Natural killer cell treated with Interleukin-12 subunit alpha and Interleukin-12 subunit beta and Interleukin-15 and Interleukin-18, amount 100 ng/mL, for 72 hours (primary cell): Measurements from ENCODE around the gene PLCB2. TPM values are rescaled to one million over a fixed set of nuclear protein-coding genes. Genes with fewer than 3 reads are reported as not detected.

Experiments used
- ATAC-seq, 2 donors: fragments of 150-1000 bp; cut with Tn5 transposase in 1 of 2; sonication (Bioruptor Pico), chemical (Tn5 transposase) in 1 of 2; 2 replicates each; pipeline ENCODE4 v1.10.0; 2021
- DNase-seq: peaks from one replicate; pipeline ENCODE4 v3.0.0; 2022; ENCODE audit warnings: low spot score
- H3K27ac Mint-ChIP-seq, 2 donors: 1 replicate in 1 of 2; 2 replicates in 1 of 2; pipeline ENCODE4 v1.8.0; 2022; ENCODE audit warnings: mixed read lengths in 2 of 2, mild to moderate bottlenecking in 1 of 2, moderate library complexity in 1 of 2
- H3K27me3 Mint-ChIP-seq, 2 donors: 1 replicate in 1 of 2; 2 replicates in 1 of 2; pipeline ENCODE4 v1.8.0; 2022; ENCODE audit warnings: mixed read lengths in 2 of 2
- H3K36me3 Mint-ChIP-seq: one replicate; pipeline ENCODE4 v1.8.0; 2022; ENCODE audit warnings: mixed read lengths
- H3K4me1 Mint-ChIP-seq, 2 donors: 1 replicate in 1 of 2; 2 replicates in 1 of 2; pipeline ENCODE4 v1.8.0; 2022; ENCODE audit warnings: low read depth in 2 of 2, mixed read lengths in 2 of 2, mild to moderate bottlenecking in 1 of 2
- H3K4me3 Mint-ChIP-seq: one replicate; pipeline ENCODE4 v1.8.0; 2022; ENCODE audit warnings: mixed read lengths
- H3K9me3 Mint-ChIP-seq: 2 replicates; pipeline ENCODE4 v1.8.0; 2022; ENCODE audit warnings: mixed read lengths
- total RNA-seq, 2 donors: library from RNA; stranded (reverse); gene quantifications; one replicate each; pipeline ENCODE4 v1.2.3, GENCODE V29; 2022

PLCB2 gene, protein sequence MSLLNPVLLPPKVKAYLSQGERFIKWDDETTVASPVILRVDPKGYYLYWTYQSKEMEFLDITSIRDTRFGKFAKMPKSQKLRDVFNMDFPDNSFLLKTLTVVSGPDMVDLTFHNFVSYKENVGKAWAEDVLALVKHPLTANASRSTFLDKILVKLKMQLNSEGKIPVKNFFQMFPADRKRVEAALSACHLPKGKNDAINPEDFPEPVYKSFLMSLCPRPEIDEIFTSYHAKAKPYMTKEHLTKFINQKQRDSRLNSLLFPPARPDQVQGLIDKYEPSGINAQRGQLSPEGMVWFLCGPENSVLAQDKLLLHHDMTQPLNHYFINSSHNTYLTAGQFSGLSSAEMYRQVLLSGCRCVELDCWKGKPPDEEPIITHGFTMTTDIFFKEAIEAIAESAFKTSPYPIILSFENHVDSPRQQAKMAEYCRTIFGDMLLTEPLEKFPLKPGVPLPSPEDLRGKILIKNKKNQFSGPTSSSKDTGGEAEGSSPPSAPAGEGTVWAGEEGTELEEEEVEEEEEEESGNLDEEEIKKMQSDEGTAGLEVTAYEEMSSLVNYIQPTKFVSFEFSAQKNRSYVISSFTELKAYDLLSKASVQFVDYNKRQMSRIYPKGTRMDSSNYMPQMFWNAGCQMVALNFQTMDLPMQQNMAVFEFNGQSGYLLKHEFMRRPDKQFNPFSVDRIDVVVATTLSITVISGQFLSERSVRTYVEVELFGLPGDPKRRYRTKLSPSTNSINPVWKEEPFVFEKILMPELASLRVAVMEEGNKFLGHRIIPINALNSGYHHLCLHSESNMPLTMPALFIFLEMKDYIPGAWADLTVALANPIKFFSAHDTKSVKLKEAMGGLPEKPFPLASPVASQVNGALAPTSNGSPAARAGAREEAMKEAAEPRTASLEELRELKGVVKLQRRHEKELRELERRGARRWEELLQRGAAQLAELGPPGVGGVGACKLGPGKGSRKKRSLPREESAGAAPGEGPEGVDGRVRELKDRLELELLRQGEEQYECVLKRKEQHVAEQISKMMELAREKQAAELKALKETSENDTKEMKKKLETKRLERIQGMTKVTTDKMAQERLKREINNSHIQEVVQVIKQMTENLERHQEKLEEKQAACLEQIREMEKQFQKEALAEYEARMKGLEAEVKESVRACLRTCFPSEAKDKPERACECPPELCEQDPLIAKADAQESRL
- total RNA-seq = 100 to 1,000 TPM in 1 of 2 donors, 10 to 100 TPM in 1; 90.5 to 109 TPM

DNA sequence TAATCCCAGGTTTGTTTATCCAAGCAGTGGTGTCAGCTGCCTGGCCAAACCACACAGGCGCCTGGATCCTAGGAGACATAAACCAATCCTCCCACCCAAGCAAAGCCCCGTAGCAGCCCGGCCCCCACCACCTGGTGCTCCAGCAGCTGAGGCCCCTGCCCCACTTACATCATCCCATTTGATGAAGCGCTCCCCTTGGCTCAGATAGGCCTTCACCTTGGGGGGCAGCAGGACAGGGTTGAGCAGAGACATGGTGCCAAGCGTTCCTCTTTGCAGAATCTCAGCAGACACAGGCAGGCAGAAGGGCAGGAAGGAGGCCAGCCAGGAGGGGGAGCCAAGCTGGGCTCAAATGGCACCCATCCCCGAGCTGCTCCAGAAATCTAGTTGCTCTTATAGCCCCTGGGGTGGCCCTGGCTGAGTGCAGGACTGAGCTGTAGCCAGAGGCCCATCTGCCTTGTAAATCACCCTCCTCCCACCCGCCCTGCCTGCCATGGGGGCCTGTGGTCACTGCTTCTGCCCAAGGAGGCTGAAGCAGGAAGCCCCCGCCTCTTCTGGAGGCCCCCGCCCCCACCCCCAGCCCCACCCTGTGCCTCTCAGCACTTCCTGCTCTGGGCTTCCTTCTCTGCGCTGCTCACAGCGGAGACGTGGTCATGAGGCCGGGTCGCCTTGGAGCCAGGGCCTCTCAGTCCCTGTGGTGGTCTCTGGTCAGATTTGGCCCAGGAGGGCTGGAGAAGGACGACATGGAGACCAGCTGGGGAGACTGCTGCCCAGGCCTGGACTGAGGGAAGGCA, at the start of gene PLCB2:
PLCB2 (minus strand) TSS at position 515 of the 791 bp plus-strand sequence; CDS start at position 252, 263 bp downstream.
- Mint-ChIP-seq H3K27me3 (no peaks in the 10 kb centered on the region), H3K36me3 (no peaks in the 10 kb centered on the region), H3K4me1 (peaks cover 45 to 47% of the 10 kb centered on the region in 2 donors), H3K4me3 (peak within 1 kb of the TSS; percentile 87), H3K9me3 (no peaks in the 10 kb centered on the region), H3K27ac (peak within 1 kb of the TSS; percentile 92 to 96)
- DNase-seq = peak; percentile 72
- peak; percentile 81 to 85 for ATAC-seq

DNA sequence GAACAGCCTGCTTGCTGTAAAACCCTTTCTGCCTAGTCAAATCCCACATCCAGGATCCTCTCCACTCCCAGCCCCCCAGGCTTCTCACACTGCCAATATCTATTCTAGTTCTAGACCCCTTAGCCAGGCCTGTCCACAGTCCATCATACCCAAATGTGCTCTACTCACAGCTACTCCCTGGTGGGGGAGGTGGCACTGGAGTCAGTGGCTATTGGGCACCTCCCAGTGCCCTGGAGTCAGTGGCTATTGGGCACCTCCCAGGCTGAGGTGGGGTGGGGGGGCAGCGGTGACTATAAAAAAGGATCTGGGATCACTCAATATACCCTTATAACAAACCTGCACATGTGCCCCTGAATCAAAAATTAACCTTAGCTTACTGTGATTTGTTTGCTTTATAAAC, 49.5 kb upstream of the PLCB2 start:
- no peak for ATAC-seq
- Mint-ChIP-seq H3K4me3 (peak overlapping the region; percentile 83), H3K27ac (no peak overlapping the region)

DNA sequence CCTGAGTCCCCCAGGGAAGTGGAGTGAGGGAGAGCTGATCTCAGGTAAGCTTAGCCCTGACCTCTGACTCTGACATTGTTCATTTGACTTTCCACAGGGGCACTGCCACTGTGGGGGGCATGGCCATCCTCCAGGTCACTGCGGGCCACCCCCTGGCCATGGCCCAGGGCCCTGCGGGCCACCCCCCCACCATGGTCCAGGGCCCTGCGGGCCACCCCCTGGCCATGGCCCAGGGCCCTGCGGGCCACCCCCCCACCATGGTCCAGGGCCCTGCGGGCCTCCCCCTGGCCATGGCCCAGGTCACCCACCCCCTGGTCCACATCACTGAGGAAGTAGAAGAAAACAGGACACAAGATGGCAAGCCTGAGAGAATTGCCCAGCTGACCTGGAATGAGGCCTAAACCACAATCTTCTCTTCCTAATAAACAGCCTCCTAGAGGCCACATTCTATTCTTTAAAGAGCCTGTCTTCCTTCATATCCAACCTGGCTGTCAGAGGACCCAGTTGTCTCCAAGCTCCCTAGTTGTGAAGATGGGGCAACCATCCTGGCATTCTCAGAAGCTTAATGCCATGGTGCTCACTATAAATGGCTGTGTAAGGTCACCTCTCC, 48.3 kb upstream of the PLCB2 start:
- Mint-ChIP-seq H3K36me3 (no peaks in the 10 kb centered on the region), H3K9me3 (no peaks in the 10 kb centered on the region), H3K27ac (no peak overlapping the region), H3K27me3 (peaks cover 0 to 11% of the 10 kb centered on the region in 2 donors), H3K4me3 (no peak overlapping the region), H3K4me1 (peaks cover 8 to 14% of the 10 kb centered on the region in 2 donors)
- DNase-seq (no peak), ATAC-seq (no peak)

More for the DNA sequence above, 49.5 kb upstream of the PLCB2 start:
- H3K4me1 Mint-ChIP-seq = peaks cover 8 to 14% of the 10 kb centered on the region in 2 donors
- H3K9me3 Mint-ChIP-seq = no peaks in the 10 kb centered on the region
- H3K36me3 Mint-ChIP-seq = no peaks in the 10 kb centered on the region
- H3K27me3 Mint-ChIP-seq = peaks cover 0 to 11% of the 10 kb centered on the region in 2 donors
- no peak for DNase-seq

DNA sequence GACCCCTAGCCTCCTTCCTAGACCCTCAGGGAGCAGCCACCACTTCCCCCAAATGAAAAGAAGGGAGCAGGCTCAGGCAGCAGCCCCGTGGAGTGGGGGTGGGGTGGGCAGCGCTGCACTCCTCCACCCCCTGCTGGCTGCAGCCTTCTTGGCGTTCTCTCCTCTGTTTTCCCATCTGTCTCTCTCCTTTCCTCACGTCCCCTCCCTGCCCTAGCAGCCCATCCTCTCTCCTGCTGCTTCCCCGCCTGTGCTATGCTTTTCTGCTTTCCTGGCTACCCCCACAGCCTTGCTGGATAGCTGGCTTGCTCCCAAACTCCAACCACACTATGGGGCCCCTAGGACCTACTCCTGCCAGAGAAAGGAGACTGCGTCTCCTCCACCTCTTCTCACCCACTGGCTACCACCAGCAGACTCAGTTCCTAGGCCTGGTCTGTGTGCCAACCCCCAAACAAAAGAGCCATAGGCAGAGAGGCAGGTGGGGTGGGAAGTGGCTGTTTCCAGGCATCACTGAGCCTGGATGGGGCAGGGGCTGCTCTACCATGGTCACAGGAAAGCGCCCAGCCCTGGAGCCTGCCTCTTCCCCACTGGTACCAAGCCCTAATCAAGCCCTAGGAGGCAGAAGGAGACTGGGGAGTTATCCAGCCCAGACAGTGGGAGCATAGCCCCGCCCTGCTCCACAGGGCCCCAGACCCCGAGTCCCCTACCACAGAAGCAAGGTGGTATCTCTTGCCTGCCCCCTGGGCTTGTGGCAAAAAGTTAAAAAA, 46.9 kb upstream of the PLCB2 start:
- H3K9me3 Mint-ChIP-seq = no peaks in the 10 kb centered on the region
- H3K27ac Mint-ChIP-seq = no peak overlapping the region
- DNase-seq (no peak), ATAC-seq (no peak)
- H3K36me3 Mint-ChIP-seq = no peaks in the 10 kb centered on the region
- peaks cover 0 to 11% of the 10 kb centered on the region in 2 donors for H3K27me3 Mint-ChIP-seq
- H3K4me3 Mint-ChIP-seq = no peak overlapping the region
- peaks cover 8 to 14% of the 10 kb centered on the region in 2 donors for H3K4me1 Mint-ChIP-seq

DNA sequence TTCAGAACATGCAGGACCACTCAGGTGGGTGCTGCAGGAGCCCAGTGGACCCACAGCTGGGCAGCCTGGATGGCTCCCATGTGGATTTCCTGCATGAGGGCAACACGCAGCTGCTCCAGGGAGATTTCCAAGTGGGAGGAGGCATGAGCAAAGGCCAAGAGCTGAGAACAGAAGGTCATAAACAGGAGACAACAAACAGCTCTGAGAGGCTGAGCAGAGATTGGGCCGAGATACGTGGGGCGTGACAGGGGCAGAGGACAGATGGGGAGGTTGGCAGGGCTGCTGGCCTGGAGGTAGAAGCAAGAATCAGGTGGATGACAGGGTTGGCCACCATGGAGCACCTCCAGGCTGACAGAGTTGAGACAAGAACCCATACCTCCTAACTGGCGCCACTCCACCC, 46.0 kb upstream of the PLCB2 start:
- no peak for ATAC-seq
- Mint-ChIP-seq H3K9me3 (no peaks in the 10 kb centered on the region), H3K27me3 (peaks cover 0 to 11% of the 10 kb centered on the region in 2 donors), H3K36me3 (no peaks in the 10 kb centered on the region), H3K4me3 (no peak overlapping the region), H3K27ac (no peak overlapping the region), H3K4me1 (peaks cover 2 to 9% of the 10 kb centered on the region in 2 donors)
- no peak for DNase-seq

DNA sequence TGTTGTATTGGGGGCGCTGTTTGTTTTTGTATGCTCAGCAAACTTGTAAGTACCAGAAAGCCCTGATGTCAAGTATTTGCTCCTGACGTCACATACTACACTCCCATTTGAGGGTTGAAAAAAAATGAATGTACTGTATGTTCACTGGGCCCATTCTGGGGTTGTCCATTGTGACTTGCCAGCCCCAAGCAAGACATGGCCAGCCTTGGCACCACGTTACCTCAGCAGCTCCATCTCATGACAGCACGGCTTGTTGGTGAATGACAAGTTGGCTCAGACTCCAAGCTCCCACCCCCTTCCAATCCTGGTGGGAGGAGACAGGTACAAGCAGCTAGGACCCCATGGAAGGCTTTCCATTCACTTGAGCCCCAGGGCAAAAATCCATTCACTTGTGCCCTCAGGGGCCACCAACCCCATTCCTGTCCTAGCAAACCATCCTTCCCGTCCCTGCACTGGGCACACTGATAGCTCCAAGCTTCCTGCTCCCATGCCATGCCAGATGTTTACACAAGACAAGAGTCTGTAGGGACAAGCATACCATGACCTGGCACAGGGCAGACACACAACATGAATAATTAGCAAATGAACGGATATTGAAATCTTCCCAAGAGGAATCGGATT, 44.7 kb upstream of the PLCB2 start:
- DNase-seq (no peak), ATAC-seq (no peak)
- Mint-ChIP-seq H3K27ac (no peak overlapping the region), H3K27me3 (peaks cover 0 to 11% of the 10 kb centered on the region in 2 donors), H3K36me3 (no peaks in the 10 kb centered on the region), H3K9me3 (no peaks in the 10 kb centered on the region), H3K4me1 (peaks cover 0 to 5% of the 10 kb centered on the region in 2 donors), H3K4me3 (no peak overlapping the region)

DNA sequence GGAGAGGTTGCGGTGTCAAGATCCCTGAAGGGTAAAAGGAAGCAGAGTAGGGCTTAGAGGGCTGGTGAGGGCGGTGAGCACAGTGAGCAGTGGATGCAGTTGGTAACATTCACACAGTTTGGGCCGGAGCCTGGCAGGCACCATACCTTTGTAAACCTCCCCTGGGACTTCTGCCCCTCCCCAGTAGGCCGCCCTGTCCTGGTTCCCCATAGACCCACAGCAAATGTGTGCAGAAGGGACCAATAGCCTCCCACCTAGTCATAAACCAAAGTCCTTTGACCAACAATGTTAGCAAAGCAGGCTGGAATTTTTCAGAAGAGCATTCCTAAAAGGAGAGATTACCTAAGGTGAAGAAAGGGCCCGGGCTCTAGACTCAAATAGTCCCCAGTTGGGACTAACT, 41.4 kb upstream of the PLCB2 start:
- ATAC-seq (no peak), DNase-seq (no peak)
- no peaks in the 10 kb centered on the region for H3K27me3 Mint-ChIP-seq
- H3K4me1 Mint-ChIP-seq = no peaks in the 10 kb centered on the region
- H3K27ac Mint-ChIP-seq = no peak overlapping the region
- H3K9me3 Mint-ChIP-seq = no peaks in the 10 kb centered on the region
- no peaks in the 10 kb centered on the region for H3K36me3 Mint-ChIP-seq
- H3K4me3 Mint-ChIP-seq = no peak overlapping the region

DNA sequence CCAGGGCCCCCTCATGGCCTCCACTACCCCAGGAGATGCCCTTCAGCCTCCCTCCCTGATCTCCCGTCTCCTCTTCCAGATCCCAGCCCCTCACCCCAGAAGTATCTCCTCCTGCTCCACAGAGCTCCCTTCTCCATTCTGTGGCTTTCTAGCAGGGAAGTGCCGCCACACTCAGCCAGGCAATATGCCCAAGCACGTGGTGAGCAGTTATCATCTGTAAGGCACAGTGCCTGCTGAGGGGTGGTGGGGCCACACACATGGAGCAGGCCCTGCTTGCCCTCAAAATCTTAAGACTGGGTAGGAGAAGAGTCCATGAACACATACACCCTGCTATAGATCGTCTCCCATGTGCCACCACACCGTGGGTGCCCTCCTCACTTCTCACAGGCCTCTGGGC, 40.7 kb upstream of the PLCB2 start:
- Mint-ChIP-seq H3K4me1 (no peaks in the 10 kb centered on the region), H3K27me3 (no peaks in the 10 kb centered on the region), H3K27ac (no peak overlapping the region), H3K9me3 (no peaks in the 10 kb centered on the region), H3K4me3 (no peak overlapping the region), H3K36me3 (no peaks in the 10 kb centered on the region)
- ATAC-seq (no peak), DNase-seq (no peak)

DNA sequence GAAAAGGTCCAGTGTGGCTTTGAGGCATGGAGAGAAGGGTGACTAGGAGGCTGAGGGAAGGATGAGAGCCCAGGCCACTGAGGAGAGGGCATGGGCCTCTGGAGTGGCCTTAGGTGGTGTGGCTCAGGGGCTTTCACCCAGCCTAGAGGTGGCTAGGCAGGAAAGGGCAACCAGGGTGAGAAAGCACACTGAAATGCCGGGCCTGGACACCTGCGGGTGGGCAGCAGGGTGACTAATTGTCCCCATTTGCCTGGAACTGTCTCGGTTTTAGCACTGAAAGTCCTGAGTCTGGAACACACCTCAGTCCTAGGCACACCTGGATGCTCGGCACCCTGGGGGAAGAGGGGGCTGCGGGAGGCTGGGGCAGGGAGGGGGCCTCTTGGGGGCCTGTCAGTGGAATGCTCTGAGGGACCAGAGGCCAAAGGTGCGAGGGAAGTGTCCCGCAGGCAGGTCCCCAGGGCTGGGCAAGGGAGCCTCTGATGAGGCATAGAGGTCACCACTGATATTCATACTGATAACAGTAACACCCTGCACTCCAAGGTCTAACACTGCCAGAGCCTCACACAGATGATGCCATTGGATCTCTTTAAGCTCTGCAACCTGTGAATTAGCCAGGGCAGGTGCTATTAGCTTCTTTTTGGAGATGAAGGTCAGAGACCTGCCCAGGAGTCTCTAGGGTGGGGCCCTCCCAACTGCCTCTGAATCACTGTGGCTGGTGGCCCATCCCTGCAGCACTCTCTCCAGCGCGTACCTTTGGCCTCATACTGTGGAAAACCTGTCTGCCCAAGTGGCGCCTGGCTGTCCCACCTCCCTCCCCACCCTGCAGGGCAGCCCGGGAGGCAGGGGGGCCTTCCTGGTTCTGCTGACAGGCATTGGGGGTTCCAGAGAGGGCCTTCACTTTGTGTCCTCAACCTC, 40.1 kb upstream of the PLCB2 start:
- no peaks in the 10 kb centered on the region for H3K27me3 Mint-ChIP-seq
- no peaks in the 10 kb centered on the region for H3K9me3 Mint-ChIP-seq
- no peak for ATAC-seq
- no peak for DNase-seq
- no peak overlapping the region for H3K27ac Mint-ChIP-seq
- no peaks in the 10 kb centered on the region for H3K36me3 Mint-ChIP-seq
- no peaks in the 10 kb centered on the region for H3K4me1 Mint-ChIP-seq
- no peak overlapping the region for H3K4me3 Mint-ChIP-seq

DNA sequence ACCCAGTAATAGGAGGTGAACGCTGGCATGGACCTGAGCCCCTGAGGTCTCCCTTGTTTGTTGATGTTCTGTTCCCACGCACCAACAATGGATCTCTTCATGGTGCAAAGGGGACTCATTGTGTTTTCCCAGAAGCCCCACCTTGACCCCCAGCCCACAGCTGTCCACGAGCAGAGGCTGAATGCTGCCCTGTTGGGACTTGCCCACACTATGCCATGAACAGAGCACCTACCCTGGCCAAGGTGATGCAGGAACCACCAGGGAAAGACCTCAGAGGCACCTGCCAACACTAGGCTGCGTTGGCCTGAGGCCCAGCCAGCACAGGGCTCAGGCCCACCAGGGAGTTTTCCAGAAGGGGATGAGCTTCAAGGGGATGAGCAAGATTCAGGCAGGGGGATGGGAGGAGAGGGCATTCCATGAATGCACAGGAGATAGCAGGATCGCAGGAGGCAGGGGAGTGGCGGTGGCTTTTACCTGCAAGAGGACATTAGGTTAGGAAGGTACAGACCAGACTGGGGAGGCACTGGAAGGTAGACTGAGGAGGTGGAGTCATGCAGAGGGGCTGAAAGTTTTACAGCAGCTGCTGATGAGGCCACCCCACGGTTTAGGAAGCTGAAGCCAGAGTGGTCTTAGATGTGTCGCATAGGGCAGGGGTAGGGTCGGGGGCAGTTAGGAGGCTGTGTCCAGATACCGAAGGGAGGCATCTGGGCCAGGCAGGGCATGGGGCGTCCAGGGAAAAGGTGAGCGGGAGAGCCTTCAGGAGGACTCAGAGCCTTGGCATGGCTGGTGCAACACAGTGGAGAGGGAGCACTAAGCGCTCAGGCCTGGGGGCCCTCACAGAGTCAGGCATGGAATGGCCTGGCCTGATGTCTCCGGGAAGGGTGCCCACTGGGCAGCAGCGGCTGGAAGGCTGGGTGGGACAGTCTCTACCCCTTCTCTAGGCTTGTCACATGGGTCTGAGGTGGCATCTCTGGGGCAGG, 39.1 kb upstream of the PLCB2 start:
- Mint-ChIP-seq H3K4me1 (no peaks in the 10 kb centered on the region), H3K27me3 (no peaks in the 10 kb centered on the region), H3K36me3 (no peaks in the 10 kb centered on the region), H3K4me3 (no peak overlapping the region), H3K27ac (no peak overlapping the region), H3K9me3 (no peaks in the 10 kb centered on the region)
- DNase-seq (no peak), ATAC-seq (no peak)
